Measurements from ENCODE around the gene LMF2.

LMF2 gene

GRCh38 chr22:50507421-50507990 lies at the start of gene LMF2:
Gene LMF2 (minus strand): TSS chr22:50507702. CDS start chr22:50507675, 27 bp downstream.
- peak; percentile 83 for DNase-seq (ENCODE audit: low read depth)
- TF ChIP-seq POLR2A (IDR thresholded peaks at IDR 0.05; ENCODE audit: extremely low read depth, insufficient read length) (peak; percentile 33), CTCF (IDR thresholded peaks at IDR 0.05; ENCODE audit: low read depth, low read length) (no peak)
- peak within 1 kb of the TSS; percentile 90 for H3K4me3 ChIP-seq (ENCODE audit: low read depth, low read length)

- no peak for DNase-seq (ENCODE audit: low read depth)
- no peak for TF ChIP-seq MYC (IDR thresholded peaks at IDR 0.05; ENCODE audit: low read depth, low read length)
- TF ChIP-seq CTCF (IDR thresholded peaks at IDR 0.05; ENCODE audit: low read depth, low read length): no peak
- no peak for TF ChIP-seq MAX (IDR thresholded peaks at IDR 0.05; ENCODE audit: low read depth, low read length)
- no peak for TF ChIP-seq POLR2A (IDR thresholded peaks at IDR 0.05; ENCODE audit: extremely low read depth, insufficient read length)
- no peak overlapping the region for H3K4me3 ChIP-seq (ENCODE audit: low read depth, low read length)
Measured at GRCh38 chr22:50556703-50557102, 49.2 kb upstream of the LMF2 start.

GRCh38 chr22:50553310-50553709 lies 45.8 kb upstream of the LMF2 start:
- H3K4me3 ChIP-seq (ENCODE audit: low read depth, low read length): no peak overlapping the region
- DNase-seq (ENCODE audit: low read depth): no peak
- TF ChIP-seq POLR2A (IDR thresholded peaks at IDR 0.05; ENCODE audit: extremely low read depth, insufficient read length): no peak
- no peak for TF ChIP-seq CTCF (IDR thresholded peaks at IDR 0.05; ENCODE audit: low read depth, low read length)
- no peak for TF ChIP-seq MYC (IDR thresholded peaks at IDR 0.05; ENCODE audit: low read depth, low read length)
- no peak for TF ChIP-seq MAX (IDR thresholded peaks at IDR 0.05; ENCODE audit: low read depth, low read length)

- TF ChIP-seq CTCF (IDR thresholded peaks at IDR 0.05; ENCODE audit: low read depth, low read length) (no peak), POLR2A (IDR thresholded peaks at IDR 0.05; ENCODE audit: extremely low read depth, insufficient read length) (no peak), MAX (IDR thresholded peaks at IDR 0.05; ENCODE audit: low read depth, low read length) (no peak), MYC (IDR thresholded peaks at IDR 0.05; ENCODE audit: low read depth, low read length) (no peak)
- no peak overlapping the region for H3K4me3 ChIP-seq (ENCODE audit: low read depth, low read length)
- DNase-seq (ENCODE audit: low read depth): no peak
Measured at GRCh38 chr22:50551160-50551752, 43.8 kb upstream of the LMF2 start.

GRCh38 chr22:50550395-50550794 lies 42.9 kb upstream of the LMF2 start:
- TF ChIP-seq MYC (IDR thresholded peaks at IDR 0.05; ENCODE audit: low read depth, low read length) (no peak), CTCF (IDR thresholded peaks at IDR 0.05; ENCODE audit: low read depth, low read length) (no peak), POLR2A (IDR thresholded peaks at IDR 0.05; ENCODE audit: extremely low read depth, insufficient read length) (no peak), MAX (IDR thresholded peaks at IDR 0.05; ENCODE audit: low read depth, low read length) (no peak)
- no peak overlapping the region for H3K4me3 ChIP-seq (ENCODE audit: low read depth, low read length)

More at GRCh38 chr22:50550395-50550794, 42.9 kb upstream of the LMF2 start:
- DNase-seq (ENCODE audit: low read depth): no peak

All from NB4 (cell line).